Left lobe of liver (tissue), 2 donors: ENCODE measurements around the gene EXOSC5. TPM values are rescaled to one million over a fixed set of nuclear protein-coding genes. Genes with fewer than 3 reads are reported as not detected.
A peak's percentile ranks its signal among the peaks of the same experiment; 100 is the strongest.

ENCODE experiments used
- ATAC-seq: fragments of 200-7000 bp; cut with Tn5 transposase; one replicate; pipeline ENCODE4 v1.9.1; 2020; ENCODE audit warnings: mild to moderate bottlenecking, moderate library complexity
- DNase-seq: peaks from one replicate; pipeline ENCODE4 v3.0.0-alpha.2; 2020; ENCODE audit warnings: low spot score
- total RNA-seq: library from RNA; stranded (reverse); gene quantifications from one replicate; pipeline ENCODE4 v1.2.1, GENCODE V29; 2021
- donor health status: DM: no; HTN: no; CAD: no; lungs with moderate emphysema.
- donor health status: DM: no; HTN: yes; CAD: no.

The EXOSC5 gene
- total RNA-seq, 1 donor from 2014 or later, result 13.2 TPM

DNA sequence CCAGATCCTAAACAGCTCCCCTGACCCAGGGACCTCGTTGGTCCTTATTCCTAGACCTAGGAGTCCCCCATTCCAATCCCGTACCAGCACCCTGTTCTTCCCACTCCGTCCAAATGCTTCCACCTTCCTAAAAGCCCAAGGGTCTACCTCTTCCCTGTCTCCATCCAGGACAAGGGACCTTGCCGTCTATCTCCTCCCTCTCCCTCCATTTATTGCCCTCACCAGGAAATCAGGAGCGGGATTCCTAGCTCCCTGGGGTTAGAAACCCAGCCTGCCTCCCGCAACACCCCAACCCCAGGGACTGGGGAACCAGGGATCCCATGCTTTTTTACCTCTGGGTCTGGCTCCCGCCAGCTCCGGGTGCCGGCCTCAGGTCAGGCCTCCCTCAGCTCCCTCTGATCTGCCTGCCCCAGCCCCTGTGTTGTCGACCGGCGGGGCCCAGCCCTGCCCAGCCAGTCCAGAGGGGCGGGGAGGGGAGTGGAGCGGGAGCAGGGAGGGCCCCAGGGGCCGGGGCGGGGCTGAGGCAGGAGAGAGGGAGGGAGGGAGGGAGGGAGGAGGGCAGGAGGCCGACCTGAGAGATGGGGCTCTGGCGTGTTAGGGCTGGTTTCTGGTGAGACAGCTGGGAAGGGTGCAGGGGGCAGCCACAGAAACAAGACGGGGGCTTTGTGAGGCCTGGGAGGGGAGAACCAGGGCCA, 29.9 kb upstream of the EXOSC5 start, which contains the start of gene B3GNT8:
Gene B3GNT8, minus strand, starts transcription at position 423 of the 695 bp plus-strand sequence. CDS start 596 bp downstream, outside the sequence.
- DNase-seq (no peak), ATAC-seq (peak; percentile 35)

DNA sequence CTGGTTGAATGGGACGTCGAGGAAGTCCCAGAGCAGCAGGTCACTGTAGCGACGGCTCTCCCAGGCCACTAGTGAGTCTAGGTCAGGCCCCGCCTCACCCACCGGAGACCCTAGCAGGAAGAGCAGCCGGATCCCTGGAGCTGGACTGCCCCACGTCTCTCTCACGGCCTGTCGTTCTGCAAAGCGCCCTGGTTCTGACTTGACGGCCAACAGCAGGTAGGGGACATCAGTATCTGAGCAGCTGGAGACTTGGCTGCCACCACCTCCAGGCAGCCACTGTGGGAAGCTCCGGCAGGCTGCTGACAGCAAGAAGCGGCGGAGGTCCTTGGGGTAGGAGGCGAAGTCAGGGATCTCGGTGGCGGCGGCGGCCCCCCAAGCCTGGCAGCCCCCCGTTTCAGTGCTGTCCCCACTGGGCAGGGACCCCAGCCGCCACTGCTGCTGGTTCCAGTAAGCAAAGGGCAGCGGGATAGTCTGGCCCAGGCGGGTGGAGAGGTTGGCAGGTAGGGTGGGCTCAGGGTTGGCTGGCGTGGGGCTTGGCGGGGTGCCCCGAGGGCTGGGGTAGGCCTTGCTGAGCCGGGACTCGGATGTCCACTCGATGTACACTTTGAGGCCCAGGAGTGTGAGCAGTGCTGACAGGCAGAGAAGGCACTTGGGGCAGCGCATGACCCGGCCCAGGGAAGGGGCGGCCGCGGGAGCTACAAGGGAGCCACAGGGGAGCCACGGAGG, 29.1 kb upstream of the EXOSC5 start:
- ATAC-seq (no peak), DNase-seq (no peak)

DNA sequence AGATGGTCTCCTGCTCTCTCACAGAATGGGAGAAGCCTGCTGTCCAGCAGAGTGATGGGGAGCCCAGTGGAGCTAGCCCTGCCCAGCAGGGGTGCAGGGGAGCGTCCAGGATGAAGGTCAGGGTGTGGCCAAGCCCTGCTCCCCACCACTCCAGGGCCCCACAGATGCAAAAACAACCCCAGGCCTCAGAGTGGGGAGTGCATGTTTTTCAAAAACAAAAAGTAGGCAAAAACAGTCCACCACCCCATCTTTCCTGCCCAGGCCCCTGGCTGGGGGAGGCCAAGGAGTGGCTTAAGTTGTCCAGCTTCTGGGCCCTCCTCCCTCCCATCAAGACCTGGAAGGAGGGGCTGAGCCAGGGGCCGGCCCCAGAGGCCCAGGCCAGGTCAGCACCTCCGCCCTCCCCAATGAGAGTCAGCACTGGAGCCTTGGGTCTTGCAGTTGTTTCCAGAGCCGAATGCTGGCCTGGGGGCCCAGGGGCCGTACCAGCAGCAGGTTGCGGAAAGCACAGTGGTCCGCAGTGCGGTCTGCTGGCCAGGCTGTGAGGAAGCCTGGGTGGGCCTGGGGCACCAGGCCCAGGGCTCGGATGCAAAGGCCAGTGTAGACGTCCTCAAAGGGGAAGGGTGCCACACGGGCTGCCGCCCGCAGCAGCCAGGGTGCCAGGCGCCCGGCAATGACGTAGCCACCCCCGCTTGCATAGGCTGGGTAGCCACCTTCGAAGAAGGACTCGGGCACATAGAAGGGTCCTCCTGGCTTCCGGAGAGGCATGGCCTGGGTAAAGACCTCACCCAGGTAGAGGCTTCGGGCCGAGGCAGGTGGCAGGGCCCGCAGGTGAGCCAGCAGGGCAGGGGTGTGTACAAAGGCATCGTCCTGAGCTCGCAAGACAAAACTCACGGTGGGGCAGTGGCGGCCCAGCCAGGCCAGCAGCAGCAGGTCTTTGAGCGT, 28.3 kb upstream of the EXOSC5 start:
- ATAC-seq (no peak), DNase-seq (no peak)

DNA sequence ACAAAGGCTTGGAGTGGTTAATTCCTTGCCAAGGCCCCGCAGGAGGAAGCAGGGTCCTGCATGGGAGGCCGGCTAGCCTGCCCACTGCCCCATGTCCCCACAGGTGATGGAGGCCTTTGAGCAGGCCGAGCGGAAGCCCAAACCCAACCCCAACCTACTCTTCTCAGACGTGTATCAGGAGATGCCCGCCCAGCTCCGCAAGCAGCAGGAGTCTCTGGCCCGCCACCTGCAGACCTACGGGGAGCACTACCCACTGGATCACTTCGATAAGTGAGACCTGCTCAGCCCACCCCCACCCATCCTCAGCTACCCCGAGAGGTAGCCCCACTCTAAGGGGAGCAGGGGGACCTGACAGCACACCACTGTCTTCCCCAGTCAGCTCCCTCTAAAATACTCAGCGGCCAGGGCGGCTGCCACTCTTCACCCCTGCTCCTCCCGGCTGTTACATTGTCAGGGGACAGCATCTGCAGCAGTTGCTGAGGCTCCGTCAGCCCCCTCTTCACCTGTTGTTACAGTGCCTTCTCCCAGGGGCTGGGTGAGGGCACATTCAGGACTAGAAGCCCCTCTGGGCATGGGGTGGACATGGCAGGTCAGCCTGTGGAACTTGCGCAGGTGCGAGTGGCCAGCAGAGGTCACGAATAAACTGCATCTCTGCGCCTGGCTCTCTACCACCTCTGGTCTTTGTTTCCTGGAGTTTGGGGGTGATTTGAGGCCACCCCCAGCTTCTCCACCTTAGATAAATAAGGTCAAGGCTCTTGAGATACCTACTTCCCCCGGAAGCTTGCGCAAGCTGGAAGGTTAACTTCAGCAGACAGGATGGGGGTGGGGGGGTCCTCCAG, 27.4 kb upstream of the EXOSC5 start:
- ATAC-seq (no peak), DNase-seq (no peak)

DNA sequence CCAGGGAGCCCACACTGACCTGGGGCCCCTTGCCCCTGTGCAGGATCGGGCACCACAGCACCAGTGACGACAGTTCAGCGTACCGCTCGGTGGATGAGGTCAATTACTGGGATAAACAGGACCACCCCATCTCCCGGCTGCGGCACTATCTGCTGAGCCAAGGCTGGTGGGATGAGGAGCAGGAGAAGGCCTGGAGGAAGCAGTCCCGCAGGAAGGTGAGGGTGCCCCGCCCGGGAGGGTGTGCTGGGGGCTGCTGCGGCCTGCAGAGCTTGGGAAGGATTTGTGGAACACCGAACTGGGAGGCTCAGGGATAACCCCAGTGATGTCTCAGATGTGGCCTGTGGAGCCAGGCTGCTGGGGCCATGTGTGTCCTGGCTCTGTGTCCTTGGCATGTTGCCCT, 25.8 kb upstream of the EXOSC5 start:
- ATAC-seq, result no peak

DNA sequence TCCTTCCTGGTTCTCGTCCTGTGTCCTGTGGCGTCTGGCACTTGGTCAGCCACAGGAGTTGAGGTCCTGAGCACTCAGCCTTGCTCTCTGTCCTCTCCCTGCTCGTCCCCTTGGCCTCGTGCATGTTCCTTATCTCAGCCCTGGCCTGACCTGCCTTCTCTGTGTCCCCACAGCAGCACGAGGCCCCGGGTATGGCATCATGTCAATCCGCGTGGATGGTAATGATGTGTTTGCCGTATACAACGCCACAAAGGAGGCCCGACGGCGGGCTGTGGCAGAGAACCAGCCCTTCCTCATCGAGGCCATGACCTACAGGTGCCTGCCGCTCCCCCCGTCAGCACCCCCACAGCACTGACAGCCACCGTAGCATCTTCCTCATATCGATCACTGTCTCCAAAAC, 25.3 kb upstream of the EXOSC5 start:
- DNase-seq (no peak), ATAC-seq (no peak)

More for the DNA sequence above, 25.8 kb upstream of the EXOSC5 start:
- no peak for DNase-seq

DNA sequence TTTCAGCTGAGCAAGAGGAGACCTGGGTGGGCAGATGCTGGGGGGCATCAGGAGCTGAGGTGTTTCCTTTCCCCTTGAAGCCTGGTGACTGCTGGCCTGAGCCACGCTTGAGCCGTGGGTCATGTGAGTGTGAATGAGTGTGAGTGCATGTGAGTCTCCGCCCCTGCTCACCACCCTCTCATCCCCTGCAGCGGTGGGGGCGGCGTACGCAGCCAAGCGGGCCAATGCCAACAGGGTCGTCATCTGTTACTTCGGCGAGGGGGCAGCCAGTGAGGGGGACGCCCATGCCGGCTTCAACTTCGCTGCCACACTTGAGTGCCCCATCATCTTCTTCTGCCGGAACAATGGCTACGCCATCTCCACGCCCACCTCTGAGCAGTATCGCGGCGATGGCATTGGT, 24.8 kb upstream of the EXOSC5 start:
- ATAC-seq, result no peak
- DNase-seq, result no peak

DNA sequence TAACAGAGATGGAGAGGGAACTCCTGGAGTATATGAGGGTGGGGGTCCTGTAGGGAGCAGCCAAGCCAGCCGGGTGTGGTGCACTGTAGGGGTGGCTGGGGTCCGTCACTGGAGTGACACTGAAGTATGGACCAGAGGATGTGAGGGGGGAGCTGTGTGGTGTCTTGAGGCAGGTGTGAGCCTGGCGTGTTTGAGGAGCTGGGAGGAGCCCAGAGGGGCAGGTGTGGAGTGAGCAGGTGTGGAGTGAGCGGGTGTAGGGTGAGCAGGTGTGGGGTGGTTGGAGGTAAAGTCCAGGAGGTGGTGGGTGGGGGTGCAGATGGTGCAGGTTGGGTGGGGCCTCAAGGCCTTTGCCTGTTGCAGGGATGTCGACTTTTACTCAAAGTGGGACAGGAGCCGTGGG, 24.2 kb upstream of the EXOSC5 start:
- DNase-seq, result no peak

DNA sequence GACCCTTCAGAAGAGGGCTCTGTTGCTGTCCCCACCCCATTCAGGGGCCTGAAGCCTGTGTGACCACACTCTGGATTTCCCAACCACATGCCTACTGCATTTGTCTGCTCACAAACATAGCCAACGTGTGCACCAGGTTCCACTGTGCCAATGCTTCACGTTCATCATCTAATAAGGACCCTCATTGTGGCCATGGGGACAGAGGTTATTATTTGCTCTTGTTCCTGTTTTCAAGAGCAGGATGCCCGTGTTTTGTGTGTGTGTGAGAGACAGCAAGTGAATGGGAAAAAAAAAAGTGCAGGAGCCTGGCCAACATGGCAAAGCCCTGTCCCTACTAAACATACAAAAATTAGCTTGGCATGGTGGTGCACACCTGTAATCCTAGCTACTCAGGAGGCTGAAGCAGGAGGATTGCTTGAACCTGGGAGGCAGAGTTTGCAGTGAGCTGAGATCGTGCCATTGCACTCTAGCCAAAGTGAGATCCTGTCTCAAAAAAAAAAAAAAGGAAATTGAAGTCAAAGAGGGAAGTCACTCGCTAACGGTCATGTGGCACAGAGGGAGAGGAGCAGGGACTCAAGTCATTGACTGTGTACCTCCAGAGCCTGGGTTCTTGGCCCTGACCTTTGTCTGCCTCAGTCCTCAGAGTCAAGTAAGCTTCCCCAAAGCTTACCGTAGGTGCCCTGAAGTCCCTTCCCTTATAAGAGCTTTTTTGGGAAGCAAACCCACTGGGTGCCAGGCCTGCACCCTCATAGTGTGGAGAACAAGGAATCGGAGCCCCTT, 23.1 kb upstream of the EXOSC5 start:
- DNase-seq, result no peak

More for the DNA sequence above, 24.2 kb upstream of the EXOSC5 start:
- no peak for ATAC-seq

DNA sequence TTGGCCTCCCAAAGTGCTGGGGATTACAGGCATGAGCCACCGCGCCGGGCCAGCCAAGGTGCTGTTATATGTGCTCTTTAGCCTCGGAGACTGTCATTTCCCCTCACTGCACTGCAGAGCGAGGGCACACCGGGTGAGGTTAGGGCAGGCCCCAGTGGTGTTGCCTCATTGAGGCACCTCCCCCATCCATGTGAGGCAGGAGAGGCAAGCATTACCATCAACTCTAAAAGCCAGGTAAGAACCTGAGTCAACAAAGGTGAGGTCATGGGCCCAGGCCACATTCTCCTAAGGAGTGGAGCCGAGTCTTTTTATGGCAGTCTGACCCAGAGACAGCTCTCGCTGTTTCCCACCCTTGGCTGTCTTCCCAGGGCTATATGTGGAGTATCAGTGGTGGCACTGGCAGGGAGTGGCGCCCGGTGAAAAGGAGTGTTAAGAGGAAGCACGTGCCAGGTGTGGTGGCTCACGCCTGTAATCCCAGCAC, 19.1 kb upstream of the EXOSC5 start:
- DNase-seq, result no peak
- ATAC-seq, result peak; percentile 13

More for the DNA sequence above, 23.1 kb upstream of the EXOSC5 start:
- peak; percentile 52 for ATAC-seq

DNA sequence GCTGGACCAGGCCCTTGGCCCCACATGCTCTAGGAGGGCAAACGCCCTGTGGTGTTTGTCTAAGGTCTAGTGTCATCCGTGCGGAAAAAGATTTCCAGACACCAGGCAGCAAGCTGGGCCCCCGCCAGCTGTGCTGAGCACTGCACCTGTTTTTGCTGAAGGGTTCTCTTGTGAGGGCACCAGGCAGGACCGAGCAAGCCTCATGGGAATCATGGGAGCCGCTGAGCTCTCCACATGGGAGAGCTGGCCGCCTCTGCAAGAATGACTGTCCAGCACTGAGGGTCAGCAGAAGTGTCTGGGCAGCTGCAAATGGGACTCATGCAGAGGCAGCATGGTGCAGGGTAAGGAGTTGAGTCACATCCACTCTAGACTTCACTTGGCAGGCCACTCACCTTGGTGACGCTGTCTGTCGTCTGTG, 18.0 kb upstream of the EXOSC5 start:
- no peak for DNase-seq
- no peak for ATAC-seq

DNA sequence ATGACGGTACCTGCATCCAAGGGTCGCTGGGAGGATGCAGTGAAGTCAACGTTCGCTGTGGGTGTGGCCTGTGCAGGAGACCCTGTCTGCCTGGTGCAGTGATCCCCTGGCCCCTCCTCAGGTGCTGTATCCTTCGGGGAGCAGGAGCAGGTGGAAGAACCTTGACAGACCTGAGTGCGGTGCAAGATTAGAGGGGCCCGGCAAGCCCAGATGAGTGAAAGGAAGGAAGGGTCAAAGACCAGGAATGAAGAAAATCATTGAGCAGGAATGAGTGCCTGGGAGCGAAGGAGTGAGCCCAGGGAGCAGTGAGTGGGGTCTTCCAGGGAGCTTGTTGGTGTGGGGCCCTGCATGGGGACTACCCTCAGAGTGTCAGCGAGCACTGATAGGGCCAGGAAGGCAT, 17.3 kb upstream of the EXOSC5 start:
- DNase-seq (no peak), ATAC-seq (no peak)

DNA sequence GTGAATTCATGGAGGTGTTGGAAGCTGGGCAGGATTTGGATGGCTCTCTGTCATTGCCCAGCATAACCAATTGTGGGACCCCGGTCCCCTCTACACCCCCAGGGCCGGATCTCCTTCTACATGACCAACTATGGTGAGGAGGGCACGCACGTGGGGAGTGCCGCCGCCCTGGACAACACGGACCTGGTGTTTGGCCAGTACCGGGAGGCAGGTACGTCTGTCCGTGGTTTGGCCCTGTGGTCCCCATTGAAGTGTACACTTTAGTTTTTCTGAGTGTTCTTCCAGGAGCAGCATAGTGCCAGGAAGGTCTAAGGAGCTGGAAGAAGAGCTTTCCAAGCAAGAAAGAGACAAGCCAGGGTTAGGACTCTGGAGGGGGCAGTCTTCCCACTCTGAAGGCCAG, 16.8 kb upstream of the EXOSC5 start:
- ATAC-seq (no peak), DNase-seq (no peak)

DNA sequence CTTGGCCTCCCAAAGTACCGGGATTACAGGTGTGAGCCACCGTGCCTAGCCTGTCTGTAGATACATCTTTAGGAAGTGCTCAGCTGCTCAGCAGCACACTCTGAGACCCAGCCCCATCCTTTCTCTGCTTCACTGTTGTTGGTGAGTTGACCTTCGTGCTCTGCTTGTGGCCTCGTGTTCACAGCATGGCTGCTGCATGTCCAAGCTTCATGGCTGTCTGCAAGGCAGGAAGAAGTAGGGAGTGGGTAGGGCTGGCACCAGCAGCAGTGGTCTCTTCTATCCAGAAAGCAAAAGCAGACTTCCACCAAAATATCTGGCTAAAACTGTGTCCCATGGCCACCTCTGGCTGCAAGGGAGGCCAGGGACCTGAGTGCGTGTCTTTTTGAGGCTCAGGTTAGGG, 15.8 kb upstream of the EXOSC5 start:
- ATAC-seq, result no peak

DNA sequence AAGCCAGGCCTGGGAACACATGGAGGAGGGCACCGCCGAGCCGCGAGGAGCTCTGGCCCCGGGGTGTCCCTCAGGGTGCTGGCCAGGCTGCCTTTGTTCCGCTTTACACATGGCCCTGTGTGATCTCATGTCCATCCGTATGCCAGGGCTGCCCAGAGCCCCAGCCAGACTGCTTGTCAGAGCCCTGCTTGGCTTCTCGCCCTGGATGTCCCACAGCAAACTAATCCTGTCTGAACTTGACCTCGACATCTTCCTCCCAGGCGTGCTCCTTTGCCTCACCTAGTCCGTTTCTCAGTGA, 14.8 kb upstream of the EXOSC5 start:
- ATAC-seq (no peak), DNase-seq (no peak)

More for the DNA sequence above, 15.8 kb upstream of the EXOSC5 start:
- DNase-seq, result no peak

DNA sequence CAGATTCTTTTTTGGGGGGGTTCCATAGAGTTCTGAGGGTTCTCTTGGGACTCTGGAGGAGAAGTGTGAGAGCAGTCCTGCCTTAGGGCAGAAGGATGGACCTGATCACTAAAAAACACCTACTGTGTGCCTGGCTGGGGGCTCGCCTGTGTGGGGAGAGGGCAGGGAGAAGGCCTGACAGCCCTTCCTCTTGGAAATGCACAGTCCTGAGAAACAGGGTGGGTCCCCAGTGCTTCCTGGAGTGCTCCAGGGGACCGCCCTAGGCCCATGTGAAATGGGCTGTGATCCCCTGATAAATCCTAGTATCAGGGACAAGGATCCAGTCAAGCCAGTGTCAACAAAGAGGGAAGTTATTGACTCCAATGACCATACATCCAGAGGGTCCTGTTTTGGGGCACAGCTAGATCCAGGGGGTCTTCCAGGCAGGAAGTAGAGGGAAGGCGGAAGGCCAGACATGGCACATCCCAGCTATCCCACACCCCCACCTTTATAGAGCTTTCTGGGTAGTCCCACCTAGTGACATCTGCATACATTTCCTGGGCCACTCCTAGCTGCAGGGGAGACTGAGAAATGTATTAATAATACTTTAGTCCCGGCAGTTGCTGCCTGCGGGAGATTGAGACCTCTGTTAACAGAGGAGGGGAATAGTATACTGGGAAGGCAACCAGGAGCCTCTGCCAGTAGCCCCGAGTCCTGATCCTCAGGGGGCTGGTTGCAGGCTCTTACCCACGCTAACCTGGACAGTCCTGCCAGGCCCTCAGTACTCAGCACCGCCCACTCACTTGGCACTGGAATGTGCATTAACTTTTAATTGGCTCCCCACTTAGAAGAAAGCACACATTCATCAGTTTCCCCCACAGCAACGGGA, 14.2 kb upstream of the EXOSC5 start:
- ATAC-seq, result no peak
- no peak for DNase-seq

DNA sequence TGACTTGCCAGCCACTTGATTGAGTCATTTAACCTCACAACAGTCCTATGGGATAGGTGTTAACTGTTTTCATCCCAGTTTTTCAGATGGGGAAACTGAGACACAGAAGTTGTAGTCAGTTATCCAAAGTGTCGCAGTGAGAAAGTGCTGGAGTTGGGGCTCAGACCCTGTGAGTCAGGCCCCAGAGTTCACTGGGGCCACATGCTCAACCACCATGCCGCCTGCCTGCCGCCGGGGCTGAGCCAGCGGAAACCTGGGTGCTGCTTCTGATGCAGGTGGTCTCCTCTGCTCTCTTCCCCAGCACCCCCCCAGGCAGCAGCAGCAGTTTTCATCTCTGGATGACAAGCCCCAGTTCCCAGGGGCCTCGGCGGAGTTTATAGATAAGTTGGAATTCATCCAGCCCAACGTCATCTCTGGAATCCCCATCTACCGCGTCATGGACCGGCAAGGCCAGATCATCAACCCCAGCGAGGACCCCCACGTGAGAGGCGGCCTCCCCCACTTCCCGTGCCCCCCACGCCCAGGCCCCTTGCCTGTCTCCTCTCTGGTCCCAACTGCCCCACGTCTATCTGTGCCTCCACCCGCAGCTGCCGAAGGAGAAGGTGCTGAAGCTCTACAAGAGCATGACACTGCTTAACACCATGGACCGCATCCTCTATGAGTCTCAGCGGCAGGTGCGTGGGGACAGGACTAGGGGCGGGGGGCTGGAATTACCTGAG, 13.3 kb upstream of the EXOSC5 start:
- DNase-seq, result no peak
- no peak for ATAC-seq

DNA sequence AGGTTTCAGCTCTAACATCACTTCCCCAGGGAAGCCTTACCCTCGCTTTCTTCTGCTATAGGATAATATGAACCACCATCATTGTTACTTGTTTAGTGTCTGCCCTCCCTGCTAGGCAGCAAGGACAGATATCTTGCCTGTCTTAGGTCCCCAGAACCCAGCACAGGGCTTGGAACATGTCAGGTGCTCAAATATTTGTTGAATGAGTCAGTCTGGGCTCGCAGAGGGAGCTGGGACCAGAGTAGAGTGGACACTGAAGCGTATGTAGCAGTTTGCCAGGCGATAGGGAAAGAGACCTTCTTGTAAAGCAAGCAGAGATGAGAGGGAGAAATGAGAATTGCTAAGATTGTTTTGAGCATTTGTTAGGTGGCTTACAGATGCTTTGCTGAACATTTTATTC, 12.1 kb upstream of the EXOSC5 start:
- no peak for DNase-seq
- peak; percentile 93 for ATAC-seq
